Measurements from ENCODE around the gene C22orf23.
A peak's percentile ranks its signal among the peaks of the same experiment; 100 is the strongest.

C22orf23 gene

GRCh38 chr22:37953437-37954179 is at the start of gene C22orf23, which contains the start of gene POLR2F:
TSS of gene C22orf23 (minus strand) at chr22:37953601. CDS start at chr22:37953149, 452 bp downstream.
TSS of gene POLR2F (plus strand) at chr22:37953699. CDS start at chr22:37953788, 89 bp downstream.
- peak; percentile 94 to 96 for DNase-seq (ENCODE audit: low spot score in 2 of 2)
- no peaks in the 10 kb centered on the region for H3K27me3 ChIP-seq (ENCODE audit: low read depth)
- H3K4me3 ChIP-seq: peak within 1 kb of the TSS; percentile 100
- H3K9me3 ChIP-seq: no peaks in the 10 kb centered on the region
- H3K36me3 ChIP-seq (replicated peaks): peaks cover 24% of the 10 kb centered on the region
- H3K4me1 ChIP-seq: peaks cover 5% of the 10 kb centered on the region
- in situ Hi-C loops (cut with MboI; ENCODE audit: low sequenced_read_pairs): loop anchor here (10.0 kb wide), 1 partner anchor 139 kb away; no protein-coding TSS in a partner anchor

GRCh38 chr22:37999640-38000272 is 46.4 kb upstream of the C22orf23 start:
- H3K4me3 ChIP-seq: no peak overlapping the region
- H3K4me1 ChIP-seq: no peaks in the 10 kb centered on the region
- in situ Hi-C loops (cut with MboI; ENCODE audit: low sequenced_read_pairs): no loop called here

DNA sequence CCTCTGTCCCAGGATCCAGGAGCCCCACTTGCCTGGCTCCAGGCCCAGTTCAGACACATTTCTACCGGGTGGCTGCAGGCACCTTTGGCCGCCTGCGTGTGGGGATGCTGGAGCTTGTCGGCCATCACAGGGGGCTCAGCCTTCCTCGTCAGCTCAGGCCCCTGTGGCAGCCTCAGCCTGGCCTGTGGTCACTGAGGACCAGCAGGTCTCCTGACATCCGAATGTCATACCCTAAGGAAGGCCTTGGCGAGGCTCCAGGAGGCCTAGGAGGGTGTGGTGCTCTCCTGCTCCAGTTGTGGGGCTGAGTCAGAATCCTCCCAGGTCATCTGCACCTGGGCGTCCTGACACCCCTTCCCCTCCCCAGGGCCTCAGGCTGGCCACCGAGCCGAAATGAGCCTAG is 45.8 kb upstream of the C22orf23 start:
- Histone ChIP-seq H3K27me3 (ENCODE audit: low read depth) (no peaks in the 10 kb centered on the region), H3K9me3 (no peaks in the 10 kb centered on the region), H3K36me3 (replicated peaks) (no peaks in the 10 kb centered on the region), H3K4me3 (no peak overlapping the region), H3K4me1 (no peaks in the 10 kb centered on the region)
- in situ Hi-C loops (cut with MboI; ENCODE audit: low sequenced_read_pairs): no loop called here
- no peak for DNase-seq (ENCODE audit: low spot score in 2 of 2)

More at GRCh38 chr22:37999640-38000272, 46.4 kb upstream of the C22orf23 start:
- no peaks in the 10 kb centered on the region for H3K36me3 ChIP-seq (replicated peaks)
- no peaks in the 10 kb centered on the region for H3K9me3 ChIP-seq
- no peak for DNase-seq (ENCODE audit: low spot score in 2 of 2)
- H3K27me3 ChIP-seq (ENCODE audit: low read depth): no peaks in the 10 kb centered on the region

GRCh38 chr22:37998543-37998942 is 45.1 kb upstream of the C22orf23 start:
- in situ Hi-C loops (cut with MboI; ENCODE audit: low sequenced_read_pairs): no loop called here
- H3K4me1 ChIP-seq: no peaks in the 10 kb centered on the region
- H3K9me3 ChIP-seq: no peaks in the 10 kb centered on the region
- DNase-seq (ENCODE audit: low spot score in 2 of 2): no peak
- H3K36me3 ChIP-seq (replicated peaks): no peaks in the 10 kb centered on the region
- H3K27me3 ChIP-seq (ENCODE audit: low read depth): no peaks in the 10 kb centered on the region
- H3K4me3 ChIP-seq: no peak overlapping the region

DNA sequence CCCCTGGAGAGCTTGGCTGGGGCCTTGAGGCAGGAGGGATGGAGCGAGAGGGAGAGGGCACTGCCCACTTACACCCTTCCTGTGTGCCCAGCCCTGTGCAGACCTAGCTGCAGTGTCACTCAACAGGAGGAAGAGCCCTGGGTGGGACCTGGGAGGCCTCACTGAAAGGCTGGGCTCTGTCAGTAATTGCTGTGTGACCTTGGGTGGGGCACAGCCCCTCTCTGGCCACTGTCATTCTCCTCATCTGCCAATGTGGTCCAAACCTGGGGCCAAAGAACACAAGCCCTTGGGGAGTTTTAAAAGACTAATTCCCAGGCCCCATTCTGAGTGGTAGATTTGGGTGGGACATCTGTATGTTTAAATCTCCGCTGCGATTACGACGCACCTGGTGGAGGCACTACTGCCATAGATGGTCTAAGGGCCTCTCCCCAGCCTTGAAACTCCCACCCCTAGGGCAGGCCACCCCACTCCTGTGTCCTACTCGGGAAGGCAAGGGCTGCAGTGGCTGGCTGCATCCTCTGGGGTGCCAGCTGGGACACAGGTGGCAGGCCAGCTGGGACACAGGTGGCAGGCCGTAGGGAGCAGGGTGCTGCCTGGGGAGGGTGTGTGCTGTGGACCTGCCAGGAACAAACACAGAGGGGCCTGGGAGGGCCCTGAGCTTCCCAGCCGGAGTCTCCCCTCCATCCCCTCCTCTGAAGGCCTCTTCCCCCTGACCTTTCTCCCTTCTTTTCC is 43.3 kb upstream of the C22orf23 start:
- DNase-seq (ENCODE audit: low spot score in 2 of 2): no peak

DNA sequence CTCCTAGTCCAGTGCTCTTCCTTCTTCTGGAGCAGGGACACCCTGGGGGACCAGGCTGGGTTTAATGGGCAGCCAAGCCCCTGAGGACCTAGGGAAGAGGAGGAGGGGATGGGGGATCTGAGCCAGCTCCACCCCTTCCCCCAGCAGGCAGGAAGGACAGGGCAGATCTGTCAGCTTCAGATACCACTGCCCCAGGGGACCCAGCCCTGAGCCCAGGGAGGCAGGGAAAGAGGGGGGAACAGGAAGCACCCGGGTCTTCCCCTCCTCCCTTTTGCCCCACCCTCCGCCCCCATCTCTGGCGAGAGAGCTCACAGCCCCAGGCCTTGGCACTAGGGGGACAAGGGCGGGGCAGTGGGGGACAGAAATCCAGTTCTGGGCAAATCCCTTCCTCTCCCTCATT is 42.7 kb upstream of the C22orf23 start:
- Histone ChIP-seq H3K27me3 (ENCODE audit: low read depth) (no peaks in the 10 kb centered on the region), H3K4me1 (no peaks in the 10 kb centered on the region), H3K4me3 (no peak overlapping the region), H3K36me3 (replicated peaks) (no peaks in the 10 kb centered on the region), H3K9me3 (no peaks in the 10 kb centered on the region)
- DNase-seq (ENCODE audit: low spot score in 2 of 2): no peak
- in situ Hi-C loops (cut with MboI; ENCODE audit: low sequenced_read_pairs): no loop called here

More for the DNA sequence above, 43.3 kb upstream of the C22orf23 start:
- H3K9me3 ChIP-seq: no peaks in the 10 kb centered on the region
- no peaks in the 10 kb centered on the region for H3K4me1 ChIP-seq
- in situ Hi-C loops (cut with MboI; ENCODE audit: low sequenced_read_pairs): no loop called here
- H3K27me3 ChIP-seq (ENCODE audit: low read depth): no peaks in the 10 kb centered on the region
- H3K4me3 ChIP-seq: no peak overlapping the region
- H3K36me3 ChIP-seq (replicated peaks): no peaks in the 10 kb centered on the region

DNA sequence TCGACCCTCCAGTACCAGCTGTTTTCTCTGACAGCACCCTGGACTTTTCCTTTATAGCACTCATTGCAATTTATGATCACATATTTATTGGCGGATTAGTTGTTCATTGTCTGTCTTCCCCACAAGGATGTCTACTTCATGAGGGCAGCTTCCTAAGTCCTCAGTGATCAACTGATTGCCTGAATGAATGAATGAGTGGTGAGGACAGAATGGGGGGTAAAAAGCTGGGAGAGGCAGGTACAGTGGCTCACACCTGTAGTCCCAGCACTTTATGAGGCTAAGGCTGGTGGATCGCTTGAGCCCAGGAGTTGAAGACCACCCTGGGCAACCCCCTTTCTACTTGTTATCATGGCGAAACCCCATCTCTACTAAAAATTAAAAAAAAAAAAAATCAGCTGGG is 42.1 kb upstream of the C22orf23 start:
- DNase-seq (ENCODE audit: low spot score in 2 of 2): no peak
- in situ Hi-C loops (cut with MboI; ENCODE audit: low sequenced_read_pairs): no loop called here
- Histone ChIP-seq H3K27me3 (ENCODE audit: low read depth) (no peaks in the 10 kb centered on the region), H3K4me3 (no peak overlapping the region), H3K4me1 (no peaks in the 10 kb centered on the region), H3K36me3 (replicated peaks) (no peaks in the 10 kb centered on the region), H3K9me3 (no peaks in the 10 kb centered on the region)

DNA sequence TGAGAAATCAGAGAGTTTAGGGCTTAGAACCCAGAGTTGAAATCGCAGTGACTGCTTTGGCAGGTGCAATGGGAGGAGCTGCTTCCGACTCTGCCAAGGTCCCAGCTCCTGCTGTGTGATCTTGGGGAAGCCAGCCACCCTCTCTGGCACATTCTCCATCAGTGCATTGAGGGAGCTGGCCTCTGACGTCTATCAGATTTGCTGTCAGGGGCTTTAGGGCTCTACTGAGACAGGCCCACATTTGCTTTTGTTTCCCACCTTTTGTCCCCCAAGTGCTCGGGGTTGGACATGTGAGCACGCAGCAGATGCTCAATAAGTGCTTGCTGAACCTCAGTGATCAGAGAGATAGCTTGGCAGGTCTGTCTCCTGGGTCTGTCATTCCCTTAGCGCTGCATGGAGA is 41.6 kb upstream of the C22orf23 start:
- H3K27me3 ChIP-seq (ENCODE audit: low read depth): no peaks in the 10 kb centered on the region
- no peaks in the 10 kb centered on the region for H3K9me3 ChIP-seq
- no peaks in the 10 kb centered on the region for H3K36me3 ChIP-seq (replicated peaks)
- no peak for DNase-seq (ENCODE audit: low spot score in 2 of 2)
- H3K4me1 ChIP-seq: no peaks in the 10 kb centered on the region
- in situ Hi-C loops (cut with MboI; ENCODE audit: low sequenced_read_pairs): no loop called here
- H3K4me3 ChIP-seq: no peak overlapping the region

DNA sequence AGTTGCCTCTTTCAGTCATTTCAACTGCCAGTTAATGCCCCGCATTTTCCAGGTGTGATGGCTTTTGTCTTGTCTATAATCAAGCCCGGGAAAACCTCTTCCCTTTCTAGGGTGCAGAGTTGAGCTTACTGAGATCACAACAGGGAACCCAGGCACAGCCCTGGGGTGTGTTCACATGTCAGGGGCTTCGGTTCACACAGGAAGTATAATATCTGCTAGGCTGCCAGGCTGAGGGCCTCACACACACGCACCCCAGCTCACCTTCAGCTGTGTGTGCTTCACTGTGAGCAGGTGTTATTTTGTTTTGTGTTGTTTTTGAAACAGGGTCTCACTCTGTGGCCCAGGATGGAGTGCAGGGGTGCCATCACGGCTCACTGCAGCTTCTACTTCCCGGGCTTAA is 40.6 kb upstream of the C22orf23 start:
- in situ Hi-C loops (cut with MboI; ENCODE audit: low sequenced_read_pairs): no loop called here
- Histone ChIP-seq H3K9me3 (no peaks in the 10 kb centered on the region), H3K4me3 (no peak overlapping the region), H3K27me3 (ENCODE audit: low read depth) (no peaks in the 10 kb centered on the region), H3K4me1 (no peaks in the 10 kb centered on the region), H3K36me3 (replicated peaks) (no peaks in the 10 kb centered on the region)
- no peak for DNase-seq (ENCODE audit: low spot score in 2 of 2)

- in situ Hi-C loops (cut with MboI; ENCODE audit: low sequenced_read_pairs): no loop called here
- Histone ChIP-seq H3K27me3 (ENCODE audit: low read depth) (no peaks in the 10 kb centered on the region), H3K36me3 (replicated peaks) (no peaks in the 10 kb centered on the region), H3K4me1 (no peaks in the 10 kb centered on the region), H3K4me3 (no peak overlapping the region), H3K9me3 (no peaks in the 10 kb centered on the region)
- DNase-seq (ENCODE audit: low spot score in 2 of 2): no peak
Observed at GRCh38 chr22:37991731-37992442, 38.5 kb upstream of the C22orf23 start.

DNA sequence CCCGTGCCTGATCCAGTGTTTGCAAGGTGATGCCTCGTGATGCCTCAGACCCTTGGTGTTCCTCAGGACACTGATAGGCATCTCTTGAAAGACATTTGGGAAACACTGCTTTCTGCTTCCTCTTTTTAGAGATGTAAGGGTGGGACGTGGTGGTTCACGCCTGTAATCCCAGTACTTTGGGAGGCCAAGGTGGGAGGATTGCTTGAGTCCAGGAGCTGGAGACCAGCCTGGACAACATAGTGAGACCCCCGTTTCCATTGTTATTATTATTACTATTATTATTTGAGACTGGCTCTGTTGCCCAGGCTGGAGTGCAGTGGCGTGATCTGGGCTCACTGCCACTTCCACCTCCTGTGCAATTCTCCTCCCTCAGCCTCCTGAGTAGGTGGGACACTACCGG is 37.5 kb upstream of the C22orf23 start:
- no peak for DNase-seq (ENCODE audit: low spot score in 2 of 2)
- Histone ChIP-seq H3K36me3 (replicated peaks) (no peaks in the 10 kb centered on the region), H3K4me1 (no peaks in the 10 kb centered on the region), H3K9me3 (no peaks in the 10 kb centered on the region), H3K27me3 (ENCODE audit: low read depth) (no peaks in the 10 kb centered on the region), H3K4me3 (no peak overlapping the region)
- in situ Hi-C loops (cut with MboI; ENCODE audit: low sequenced_read_pairs): no loop called here

DNA sequence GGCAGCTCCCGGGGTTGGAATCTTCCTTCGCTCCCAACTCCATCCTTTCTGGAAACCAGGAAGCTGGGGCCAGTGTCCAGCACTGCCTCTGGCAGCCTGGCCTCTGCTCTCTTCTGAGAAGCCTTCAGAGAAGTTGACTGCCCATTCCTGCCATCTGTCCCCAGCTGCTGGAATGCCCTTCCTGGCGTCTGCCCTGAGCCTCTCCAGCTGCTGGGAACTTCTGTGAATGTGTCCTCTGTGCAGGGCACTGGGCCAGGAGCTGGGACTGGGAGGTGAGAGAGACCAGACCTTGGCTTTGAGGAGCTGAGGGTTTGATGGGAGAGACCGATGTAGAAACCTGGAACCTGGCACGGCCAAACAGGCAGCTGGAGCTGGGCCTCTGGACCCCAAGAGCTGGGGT is 36.9 kb upstream of the C22orf23 start:
- in situ Hi-C loops (cut with MboI; ENCODE audit: low sequenced_read_pairs): no loop called here
- no peak overlapping the region for H3K4me3 ChIP-seq
- no peaks in the 10 kb centered on the region for H3K4me1 ChIP-seq
- H3K27me3 ChIP-seq (ENCODE audit: low read depth): no peaks in the 10 kb centered on the region
- no peaks in the 10 kb centered on the region for H3K36me3 ChIP-seq (replicated peaks)
- H3K9me3 ChIP-seq: no peaks in the 10 kb centered on the region
- no peak for DNase-seq (ENCODE audit: low spot score in 2 of 2)

DNA sequence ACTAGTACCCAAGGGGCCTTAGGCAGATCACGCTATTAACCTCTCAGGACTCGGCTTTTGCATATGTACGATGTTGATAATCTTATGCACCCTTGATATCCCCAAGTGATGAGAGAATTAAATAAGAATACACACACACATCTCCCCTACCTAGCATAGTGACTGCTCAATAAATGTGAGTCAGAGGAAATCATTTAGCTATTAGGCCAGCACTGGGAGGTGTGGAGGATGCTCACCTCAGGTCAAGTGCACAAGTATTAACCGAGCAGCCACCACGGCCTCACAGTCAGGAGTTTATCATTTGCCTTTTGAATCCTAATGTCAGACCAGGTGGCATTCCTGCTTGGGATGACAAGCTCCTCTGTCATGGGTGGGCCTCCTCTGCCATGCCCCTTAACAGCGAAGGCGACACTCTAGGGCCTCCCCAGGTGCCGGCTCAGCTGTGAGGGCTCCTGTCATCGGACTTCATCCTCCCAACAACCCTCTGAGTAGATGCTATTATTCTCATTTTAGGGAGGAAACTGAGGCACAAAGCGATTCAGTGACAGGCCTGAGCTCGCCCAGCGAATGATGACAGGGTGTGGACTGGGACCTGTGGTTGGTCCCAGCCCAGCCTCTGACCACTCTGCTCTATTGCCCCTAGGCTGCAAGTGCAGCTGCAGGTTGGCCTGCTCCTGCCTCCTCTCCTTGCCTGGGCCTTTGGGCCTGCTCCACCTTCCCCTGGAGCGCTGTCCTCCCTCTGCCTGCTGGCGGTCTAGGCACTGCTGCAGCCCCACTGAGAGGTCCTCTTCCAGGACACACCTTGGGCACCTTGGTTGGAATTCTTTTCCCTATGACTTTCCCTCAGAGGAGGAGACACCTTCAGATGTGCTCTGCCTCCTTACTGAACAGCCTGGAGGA is 36.0 kb upstream of the C22orf23 start:
- Histone ChIP-seq H3K36me3 (replicated peaks) (no peaks in the 10 kb centered on the region), H3K27me3 (ENCODE audit: low read depth) (no peaks in the 10 kb centered on the region), H3K4me1 (no peaks in the 10 kb centered on the region), H3K4me3 (no peak overlapping the region), H3K9me3 (no peaks in the 10 kb centered on the region)
- DNase-seq (ENCODE audit: low spot score in 2 of 2): no peak
- in situ Hi-C loops (cut with MboI; ENCODE audit: low sequenced_read_pairs): no loop called here

Measured in HAP-1 (cell line).